ENCODE data around the gene CYGB. TPM values are rescaled to one million over a fixed set of nuclear protein-coding genes. Genes with fewer than 3 reads are reported as not detected.

Gene CYGB
- total and polyA plus RNA-seq, 2 of the 13 experiments (the other 11 are each of a cell fraction or from before 2014, with no cell fraction given): 18.9 to 27.1 TPM

DNA sequence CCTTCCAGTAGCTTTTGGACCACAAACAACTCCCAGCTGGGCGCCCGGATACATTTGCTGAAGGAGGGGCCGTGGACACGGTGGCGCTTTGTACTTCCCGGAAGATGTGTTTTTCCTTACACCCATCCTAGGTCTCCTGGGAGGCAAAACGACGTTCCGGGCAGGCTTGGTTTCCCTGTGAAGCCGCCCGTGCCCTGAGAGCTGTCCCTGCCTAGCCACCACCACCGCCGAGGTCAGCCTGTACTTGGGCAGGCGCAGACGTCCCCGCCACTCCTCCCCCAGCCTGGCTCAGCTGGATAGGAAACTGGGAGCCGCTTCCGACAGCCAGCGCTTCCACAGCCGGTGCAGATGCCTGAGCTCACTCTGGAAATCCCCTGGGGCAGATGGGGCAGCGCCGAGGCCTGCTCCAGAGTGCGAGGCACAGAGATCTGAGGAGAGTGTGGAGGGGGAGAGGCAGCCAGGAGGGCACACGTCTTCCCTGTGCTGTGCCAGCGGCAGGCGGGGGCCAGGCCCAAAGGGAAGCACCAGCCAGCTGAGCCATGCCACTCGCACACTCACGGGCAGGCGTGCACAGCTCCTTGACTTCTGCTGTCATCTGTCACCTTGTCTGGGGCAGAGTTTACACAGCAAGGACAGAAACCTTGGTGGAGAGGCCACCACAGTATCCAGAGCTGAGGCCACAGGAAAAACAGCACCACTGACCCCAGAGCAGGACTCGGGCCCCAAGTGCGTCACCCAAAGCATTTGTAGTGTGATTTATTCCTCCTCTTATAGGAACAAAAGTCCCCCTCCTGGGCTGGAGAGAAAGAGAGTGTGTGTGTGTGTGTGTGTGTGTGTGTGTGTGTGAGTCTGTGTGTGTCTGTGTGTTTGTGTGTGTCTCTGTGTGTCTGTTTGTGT, 39.3 kb downstream of the CYGB start (continued):
- TF ChIP-seq, protein P1, sequence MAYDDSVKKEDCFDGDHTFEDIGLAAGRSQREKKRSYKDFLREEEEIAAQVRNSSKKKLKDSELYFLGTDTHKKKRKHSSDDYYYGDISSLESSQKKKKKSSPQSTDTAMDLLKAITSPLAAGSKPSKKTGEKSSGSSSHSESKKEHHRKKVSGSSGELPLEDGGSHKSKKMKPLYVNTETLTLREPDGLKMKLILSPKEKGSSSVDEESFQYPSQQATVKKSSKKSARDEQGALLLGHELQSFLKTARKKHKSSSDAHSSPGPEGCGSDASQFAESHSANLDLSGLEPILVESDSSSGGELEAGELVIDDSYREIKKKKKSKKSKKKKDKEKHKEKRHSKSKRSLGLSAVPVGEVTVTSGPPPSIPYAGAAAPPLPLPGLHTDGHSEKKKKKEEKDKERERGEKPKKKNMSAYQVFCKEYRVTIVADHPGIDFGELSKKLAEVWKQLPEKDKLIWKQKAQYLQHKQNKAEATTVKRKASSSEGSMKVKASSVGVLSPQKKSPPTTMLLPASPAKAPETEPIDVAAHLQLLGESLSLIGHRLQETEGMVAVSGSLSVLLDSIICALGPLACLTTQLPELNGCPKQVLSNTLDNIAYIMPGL (CRISPR knock-in tag; IDR thresholded peaks at IDR 0.05; ENCODE audit: borderline replicate concordance in 1 of 2, low read depth in 1 of 2): peak; percentile 70 to 75; a peak in 3 of 4 replicates
- TF ChIP-seq, protein P2, sequence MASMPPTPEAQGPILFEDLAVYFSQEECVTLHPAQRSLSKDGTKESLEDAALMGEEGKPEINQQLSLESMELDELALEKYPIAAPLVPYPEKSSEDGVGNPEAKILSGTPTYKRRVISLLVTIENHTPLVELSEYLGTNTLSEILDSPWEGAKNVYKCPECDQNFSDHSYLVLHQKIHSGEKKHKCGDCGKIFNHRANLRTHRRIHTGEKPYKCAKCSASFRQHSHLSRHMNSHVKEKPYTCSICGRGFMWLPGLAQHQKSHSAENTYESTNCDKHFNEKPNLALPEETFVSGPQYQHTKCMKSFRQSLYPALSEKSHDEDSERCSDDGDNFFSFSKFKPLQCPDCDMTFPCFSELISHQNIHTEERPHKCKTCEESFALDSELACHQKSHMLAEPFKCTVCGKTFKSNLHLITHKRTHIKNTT (CRISPR knock-in tag; IDR thresholded peaks at IDR 0.05): no peak
- TF ChIP-seq, protein P3, sequence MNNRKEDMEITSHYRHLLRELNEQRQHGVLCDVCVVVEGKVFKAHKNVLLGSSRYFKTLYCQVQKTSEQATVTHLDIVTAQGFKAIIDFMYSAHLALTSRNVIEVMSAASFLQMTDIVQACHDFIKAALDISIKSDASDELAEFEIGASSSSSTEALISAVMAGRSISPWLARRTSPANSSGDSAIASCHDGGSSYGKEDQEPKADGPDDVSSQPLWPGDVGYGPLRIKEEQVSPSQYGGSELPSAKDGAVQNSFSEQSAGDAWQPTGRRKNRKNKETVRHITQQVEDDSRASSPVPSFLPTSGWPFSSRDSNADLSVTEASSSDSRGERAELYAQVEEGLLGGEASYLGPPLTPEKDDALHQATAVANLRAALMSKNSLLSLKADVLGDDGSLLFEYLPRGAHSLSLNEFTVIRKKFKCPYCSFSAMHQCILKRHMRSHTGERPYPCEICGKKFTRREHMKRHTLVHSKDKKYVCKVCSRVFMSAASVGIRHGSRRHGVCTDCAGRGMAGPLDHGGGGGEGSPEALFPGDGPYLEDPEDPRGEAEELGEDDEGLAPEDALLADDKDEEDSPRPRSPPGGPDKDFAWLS (CRISPR knock-in tag; IDR thresholded peaks at IDR 0.05; ENCODE audit: borderline replicate concordance): peak; percentile 76; the same call in 1 of the 2 replicates
- peak; percentile 18; the same call in 1 of the 2 replicates for TF ChIP-seq ZNF580 (CRISPR knock-in tag; IDR thresholded peaks at IDR 0.05; ENCODE audit: borderline replicate concordance, low read depth)
- TF ChIP-seq MEF2D (CRISPR knock-in tag; IDR thresholded peaks at IDR 0.05): peak; percentile 79; the same call in 1 of the 2 replicates
- TF ChIP-seq ZBTB38 (CRISPR knock-in tag; IDR thresholded peaks at IDR 0.05): peak; percentile 88
- no peak for TF ChIP-seq MTA3 (CRISPR knock-in tag; IDR thresholded peaks at IDR 0.05)
- TF ChIP-seq, protein P4, sequence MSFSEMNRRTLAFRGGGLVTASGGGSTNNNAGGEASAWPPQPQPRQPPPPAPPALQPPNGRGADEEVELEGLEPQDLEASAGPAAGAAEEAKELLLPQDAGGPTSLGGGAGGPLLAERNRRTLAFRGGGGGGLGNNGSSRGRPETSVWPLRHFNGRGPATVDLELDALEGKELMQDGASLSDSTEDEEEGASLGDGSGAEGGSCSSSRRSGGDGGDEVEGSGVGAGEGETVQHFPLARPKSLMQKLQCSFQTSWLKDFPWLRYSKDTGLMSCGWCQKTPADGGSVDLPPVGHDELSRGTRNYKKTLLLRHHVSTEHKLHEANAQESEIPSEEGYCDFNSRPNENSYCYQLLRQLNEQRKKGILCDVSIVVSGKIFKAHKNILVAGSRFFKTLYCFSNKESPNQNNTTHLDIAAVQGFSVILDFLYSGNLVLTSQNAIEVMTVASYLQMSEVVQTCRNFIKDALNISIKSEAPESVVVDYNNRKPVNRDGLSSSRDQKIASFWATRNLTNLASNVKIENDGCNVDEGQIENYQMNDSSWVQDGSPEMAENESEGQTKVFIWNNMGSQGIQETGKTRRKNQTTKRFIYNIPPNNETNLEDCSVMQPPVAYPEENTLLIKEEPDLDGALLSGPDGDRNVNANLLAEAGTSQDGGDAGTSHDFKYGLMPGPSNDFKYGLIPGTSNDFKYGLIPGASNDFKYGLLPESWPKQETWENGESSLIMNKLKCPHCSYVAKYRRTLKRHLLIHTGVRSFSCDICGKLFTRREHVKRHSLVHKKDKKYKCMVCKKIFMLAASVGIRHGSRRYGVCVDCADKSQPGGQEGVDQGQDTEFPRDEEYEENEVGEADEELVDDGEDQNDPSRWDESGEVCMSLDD (CRISPR knock-in tag; IDR thresholded peaks at IDR 0.05; ENCODE audit: borderline replicate concordance): no peak
- no peak for TF ChIP-seq IKZF1 (IDR thresholded peaks at IDR 0.05)
- TF ChIP-seq SRSF1 (optimal IDR thresholded peaks at IDR 0.05; ENCODE audit: low read depth, low read length): no peak
- peak; percentile 39; the same call in 1 of the 2 replicates for TF ChIP-seq IRF2 (CRISPR knock-in tag; IDR thresholded peaks at IDR 0.05)
- TF ChIP-seq KLF6 (CRISPR knock-in tag; IDR thresholded peaks at IDR 0.05): no peak; the same call in 1 of the 2 replicates
- TF ChIP-seq PCBP1 (IDR thresholded peaks at IDR 0.05; ENCODE audit: borderline replicate concordance, low read depth, low read length): no peak
- TF ChIP-seq REXO4 (CRISPR knock-in tag; IDR thresholded peaks at IDR 0.05; ENCODE audit: borderline replicate concordance): no peak
- TF ChIP-seq ZNF691 (CRISPR knock-in tag; IDR thresholded peaks at IDR 0.05; ENCODE audit: borderline replicate concordance, low read depth): no peak; the same call in 1 of the 2 replicates
- no peak for TF ChIP-seq MTF1 (CRISPR knock-in tag; IDR thresholded peaks at IDR 0.05)
